HepG2 (cell line): ENCODE results near the gene DAZAP1. TPM values are rescaled to one million over a fixed set of nuclear protein-coding genes. Genes with fewer than 3 reads are reported as not detected.

Experiments used
- ARNT2 ChIP-seq: sonication (generic); formaldehyde crosslinking; IDR thresholded peaks from 2 replicates; pipeline ENCODE4 v1.8.0; 2022; ENCODE audit warnings: mild to moderate bottlenecking, low read depth, missing genetic modification reagents, moderate library complexity
- GMEB2 ChIP-seq: IDR thresholded peaks from 2 replicates; pipeline ENCODE4 v1.6.1; 2016; ENCODE audit warnings: missing biosample characterization, missing genetic modification reagents, low read depth
- HNF1A ChIP-seq, 2 experiments: sonication (generic) in 1 of 2; formaldehyde crosslinking in 1 of 2; IDR thresholded peaks; 2 replicates each; pipeline versions ENCODE4 v1.4.0 to v1.6.1; 2016 to 2020; ENCODE audit warnings: borderline replicate concordance in 1 of 2, low read depth in 1 of 2, mild to moderate bottlenecking in 1 of 2, missing genetic modification reagents in 1 of 2
- IRF2 ChIP-seq: IDR thresholded peaks from 2 replicates; pipeline ENCODE4 v1.6.1; 2018; ENCODE audit warnings: missing genetic modification reagents, missing compliant biosample characterization
- KLF16 ChIP-seq, 2 experiments: sonication (generic) in 1 of 2; formaldehyde crosslinking in 1 of 2; IDR thresholded peaks; 2 replicates each; pipeline versions ENCODE4 v1.6.1 to v1.8.0; 2016 to 2023; ENCODE audit warnings: missing genetic modification reagents in 2 of 2, missing compliant biosample characterization in 1 of 2
- MXD3 ChIP-seq: IDR thresholded peaks from 2 replicates; pipeline ENCODE4 v1.6.1; 2016; ENCODE audit warnings: mild to moderate bottlenecking, missing biosample characterization, missing genetic modification reagents
- MZF1 ChIP-seq: sonication (generic); formaldehyde crosslinking; IDR thresholded peaks from 2 replicates; pipeline ENCODE4 v1.8.1; 2023; ENCODE audit warnings: mild to moderate bottlenecking, missing genetic modification reagents, borderline replicate concordance
- POGZ ChIP-seq: sonication (generic); formaldehyde crosslinking; IDR thresholded peaks from 2 replicates; pipeline ENCODE4 v1.4.0; 2020; ENCODE audit warnings: mild to moderate bottlenecking, missing genetic modification reagents
- SIN3A ChIP-seq: IDR thresholded peaks from 2 replicates; pipeline ENCODE4 v1.6.1; 2011; ENCODE audit warnings: low read depth, mild to moderate bottlenecking, control low read depth, low read length, borderline replicate concordance
- TOPORS ChIP-seq: sonication (generic); formaldehyde crosslinking; IDR thresholded peaks from 2 replicates; pipeline ENCODE4 v1.8.0; 2023; ENCODE audit warnings: mild to moderate bottlenecking, missing genetic modification reagents
- TRIM22 ChIP-seq: fragments of 450-650 bp; IDR thresholded peaks from 2 replicates; pipeline ENCODE4 v1.6.1; 2017
- ZBTB25 ChIP-seq: IDR thresholded peaks from 2 replicates; pipeline ENCODE4 v1.6.1; 2018; ENCODE audit warnings: missing genetic modification reagents
- ZC3H13 ChIP-seq: sonication (generic); formaldehyde crosslinking; IDR thresholded peaks from 2 replicates; pipeline ENCODE4 v1.8.1; 2023; ENCODE audit warnings: mild to moderate bottlenecking, missing genetic modification reagents, moderate library complexity
- ZIK1 ChIP-seq: sonication (generic); formaldehyde crosslinking; IDR thresholded peaks from 2 replicates; pipeline ENCODE4 v1.5.0; 2020; ENCODE audit warnings: mild to moderate bottlenecking, low read depth, missing genetic modification reagents, borderline replicate concordance
- ZNF17 ChIP-seq: sonication (generic); formaldehyde crosslinking; IDR thresholded peaks from 2 replicates; pipeline ENCODE4 v1.5.0; 2020; ENCODE audit warnings: mild to moderate bottlenecking, missing genetic modification reagents
- ZNF7 ChIP-seq: IDR thresholded peaks from 2 replicates; pipeline ENCODE4 v1.6.1; 2016; ENCODE audit warnings: missing biosample characterization, missing genetic modification reagents
- polyA plus RNA-seq, 8 experiments: library from polyadenylated mRNA; depleted of rRNA in 3 of 8; stranded (reverse) in 7 of 8; unstranded in 1 of 8; fragments of >200 nt; fragmentation: Illumina TruSeq in 4 of 8; extraction: Trizol in 4 of 8; gene quantifications; 2 replicates each; pipeline versions ENCODE4 v1.2.1 to v1.2.3, GENCODE V29; 2011 to 2016; ENCODE audit warnings: low read depth in 4 of 8, missing spikeins in 1 of 8, mixed read lengths in 1 of 8; ENCODE audit not compliant: insufficient read depth in 1 of 8
- total RNA-seq, 5 experiments: library from RNA; depleted of rRNA; stranded (reverse); fragments of >200 nt; fragmentation: Illumina TruSeq; extraction: Trizol; gene quantifications; 2 replicates each; pipeline ENCODE4 v1.2.3, GENCODE V29; 2016; ENCODE audit warnings: low read depth in 1 of 5

DAZAP1 gene
- total and polyA plus RNA-seq, 2 of the 13 experiments (the other 11 are each of a cell fraction or from before 2014, with no cell fraction given), result 63.3 to 79.2 TPM

- TF ChIP-seq TRIM22 (no peak), ZBTB25 (CRISPR knock-in tag) (no peak), ZC3H13 (CRISPR knock-in tag) (0 out of 2 replicates have a peak, but pooled peaks have one; percentile 30), KLF16 (CRISPR knock-in tag; IDR thresholded peaks at IDR 0.05) (no peak), GMEB2 (CRISPR knock-in tag) (peak; percentile 98), SIN3A (peak; percentile 39; the same call in 1 of the 2 replicates), ZNF17 (no peak), ZIK1 (CRISPR knock-in tag) (peak; percentile 94), IRF2 (CRISPR knock-in tag) (peak; percentile 35; the same call in 1 of the 2 replicates), ARNT2 (CRISPR knock-in tag) (peak; percentile 81), TOPORS (no peak), HNF1A (IDR thresholded peaks at IDR 0.05; ENCODE audit: low read depth) (no peak), HNF1A (CRISPR knock-in tag; IDR thresholded peaks at IDR 0.05; ENCODE audit: borderline replicate concordance) (0 out of 2 replicates have a peak, but pooled peaks have one; percentile 34), POGZ (no peak), MXD3 (CRISPR knock-in tag) (peak; percentile 55; the same call in 1 of the 2 replicates), ZNF7 (CRISPR knock-in tag) (no peak), MZF1 (CRISPR knock-in tag) (no peak)
These were observed 435 bp upstream of the DAZAP1 start (continued) for GRCh38 chr19:1406774-1407527.
